Posterior cingulate gyrus (tissue), 11 donors: ENCODE data around the gene SYPL1.
"Not testable (repeated sequence)": the region's sequence is repeated elsewhere in the genome, so short reads cannot be mapped to it uniquely, and the experiment has no call there.

Source experiments
- DNase-seq, 10 donors: peaks; one replicate each; pipeline versions ENCODE4 v3.0.0 to v3.0.0-alpha.2; 2020 to 2021; ENCODE audit warnings: mixed read lengths in 3 of 10
- intact Hi-C: fragments of 100-400 bp; cut with DNase I; formaldehyde crosslinking; loops from one replicate; pipeline ENCODE4 v1.15.1; 2023

Gene SYPL1

GRCh38 chr7:106112118-106112971 lies at the start of gene SYPL1:
SYPL1 (minus strand) TSS chr7:106112312; CDS start chr7:106112208, 104 bp downstream.
- intact Hi-C loops, result loop anchor here (2.0 to 10.0 kb wide), 2 partner anchors 54 to 172 kb away; partner anchors contain the start of gene NAMPT

GRCh38 chr7:106155027-106155426 lies 42.9 kb upstream of the SYPL1 start:
- DNase-seq, result no peak
- intact Hi-C loops, result loop anchor here (10.0 kb wide), 2 partner anchors 390 to 500 kb away; no protein-coding TSS in a partner anchor

More at GRCh38 chr7:106112118-106112971, at the start of gene SYPL1:
- peak; percentile 78 to 97 (median 84) for DNase-seq

GRCh38 chr7:106153891-106154449 lies 41.9 kb upstream of the SYPL1 start:
- peak; percentile 82 to 99 (median 90) for DNase-seq
- intact Hi-C loops, result loop anchor here (1.0 to 10.0 kb wide), 4 partner anchors 97 to 499 kb away; partner anchors contain the start of gene ATXN7L1

- intact Hi-C loops, result loop anchor here (5.0 to 10.0 kb wide), 3 partner anchors 275 to 497 kb away; partner anchors contain the start of gene ATXN7L1
- DNase-seq, result no peak
These were observed 40.2 kb upstream of the SYPL1 start for GRCh38 chr7:106152313-106152665.

- intact Hi-C loops, result loop anchor here (5.0 to 10.0 kb wide), 3 partner anchors 274 to 497 kb away; partner anchors contain the start of gene ATXN7L1
- DNase-seq, result no peak
These were observed 39.6 kb upstream of the SYPL1 start for GRCh38 chr7:106151459-106152312.

- DNase-seq, result no peak
- intact Hi-C loops, result no loop called here
These were observed 31.7 kb upstream of the SYPL1 start for GRCh38 chr7:106143711-106144337.

- intact Hi-C loops, result no loop called here
- DNase-seq, result no peak
These were observed 30.0 kb upstream of the SYPL1 start for GRCh38 chr7:106142136-106142535.

- no peak for DNase-seq
- intact Hi-C loops, result no loop called here
These were observed 28.5 kb upstream of the SYPL1 start for GRCh38 chr7:106140406-106141173.

GRCh38 chr7:106139265-106140251 lies 27.4 kb upstream of the SYPL1 start:
- peak in 4 of 10 donors; percentile 21 to 69 (median 38) for DNase-seq
- intact Hi-C loops, result no loop called here

- intact Hi-C loops, result no loop called here
- no peak for DNase-seq
These were observed 26.7 kb upstream of the SYPL1 start for GRCh38 chr7:106138776-106139175.

GRCh38 chr7:106138181-106138580 lies 26.1 kb upstream of the SYPL1 start:
- DNase-seq, intact Hi-C loops: not testable (repeated sequence)

GRCh38 chr7:106134241-106134640 lies 22.1 kb upstream of the SYPL1 start:
- intact Hi-C loops, result no loop called here
- DNase-seq, result no peak

- DNase-seq, result no peak
- intact Hi-C loops, result no loop called here
These were observed 17.2 kb upstream of the SYPL1 start for GRCh38 chr7:106129291-106129690.

GRCh38 chr7:106128836-106129235 lies 16.7 kb upstream of the SYPL1 start:
- no peak for DNase-seq
- intact Hi-C loops, result no loop called here

- intact Hi-C loops, result no loop called here
- no peak for DNase-seq
These were observed 16.1 kb upstream of the SYPL1 start for GRCh38 chr7:106127984-106128780.

GRCh38 chr7:106126170-106126938 lies 14.2 kb upstream of the SYPL1 start:
- DNase-seq, result no peak
- intact Hi-C loops, result no loop called here

- DNase-seq, result no peak
- intact Hi-C loops, result no loop called here
These were observed 13.3 kb upstream of the SYPL1 start for GRCh38 chr7:106125417-106125816.
